Measurements from ENCODE around the gene PLXNA1. TPM values are rescaled to one million over a fixed set of nuclear protein-coding genes. Genes with fewer than 3 reads are reported as not detected.

The PLXNA1 gene
- 46.9 TPM for total RNA-seq

- peak; percentile 78 for DNase-seq
Observed at GRCh38 chr3:126982471-126983175, at the start of gene PLXNA1. Gene PLXNA1 (plus strand): TSS chr3:126983115. CDS start chr3:126988594, 5,479 bp downstream.

DNA sequence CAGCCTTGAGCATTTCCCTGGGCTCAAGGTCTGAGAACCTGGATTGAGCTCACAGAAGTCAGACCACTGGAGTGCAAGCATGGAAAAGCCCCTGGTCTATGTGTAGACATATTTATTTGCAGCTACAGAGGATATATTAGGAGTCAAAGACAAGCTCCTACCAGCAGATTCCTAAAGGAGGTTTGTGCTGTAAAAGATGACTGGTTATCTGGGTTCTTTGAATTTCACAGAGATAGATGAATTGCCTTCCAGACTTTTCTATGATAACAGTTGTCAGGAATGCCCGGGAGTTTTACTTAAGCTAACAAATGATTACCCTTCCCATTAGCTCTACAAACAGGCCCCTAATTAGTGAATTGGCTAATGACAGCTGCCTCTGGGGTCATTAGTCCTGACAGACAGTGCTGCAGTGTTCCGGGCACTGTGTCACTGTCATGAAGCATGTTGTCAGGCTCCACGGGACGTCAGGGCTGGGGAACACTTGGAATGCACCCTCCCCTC, 48.8 kb upstream of the PLXNA1 start:
- DNase-seq: no peak

DNA sequence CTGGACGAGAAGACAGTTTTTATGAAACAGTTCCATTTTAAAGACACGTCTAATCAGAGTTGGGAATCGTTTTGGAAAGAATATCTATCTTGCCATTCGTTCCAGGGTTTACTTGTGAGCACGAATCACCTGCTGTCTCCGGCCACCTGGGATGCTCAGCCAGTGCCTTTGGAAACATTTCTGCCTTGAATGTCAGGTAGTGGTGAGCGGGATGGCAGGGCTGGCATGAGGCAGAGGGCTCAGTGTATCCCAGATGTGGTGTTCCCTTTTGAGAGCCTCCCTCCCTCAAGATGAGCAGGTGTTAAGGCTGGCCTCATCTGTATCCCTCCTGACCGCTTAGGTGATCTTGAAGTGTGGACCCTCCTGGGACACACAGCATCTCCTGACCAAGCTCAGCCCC, 47.9 kb upstream of the PLXNA1 start:
- DNase-seq: no peak

DNA sequence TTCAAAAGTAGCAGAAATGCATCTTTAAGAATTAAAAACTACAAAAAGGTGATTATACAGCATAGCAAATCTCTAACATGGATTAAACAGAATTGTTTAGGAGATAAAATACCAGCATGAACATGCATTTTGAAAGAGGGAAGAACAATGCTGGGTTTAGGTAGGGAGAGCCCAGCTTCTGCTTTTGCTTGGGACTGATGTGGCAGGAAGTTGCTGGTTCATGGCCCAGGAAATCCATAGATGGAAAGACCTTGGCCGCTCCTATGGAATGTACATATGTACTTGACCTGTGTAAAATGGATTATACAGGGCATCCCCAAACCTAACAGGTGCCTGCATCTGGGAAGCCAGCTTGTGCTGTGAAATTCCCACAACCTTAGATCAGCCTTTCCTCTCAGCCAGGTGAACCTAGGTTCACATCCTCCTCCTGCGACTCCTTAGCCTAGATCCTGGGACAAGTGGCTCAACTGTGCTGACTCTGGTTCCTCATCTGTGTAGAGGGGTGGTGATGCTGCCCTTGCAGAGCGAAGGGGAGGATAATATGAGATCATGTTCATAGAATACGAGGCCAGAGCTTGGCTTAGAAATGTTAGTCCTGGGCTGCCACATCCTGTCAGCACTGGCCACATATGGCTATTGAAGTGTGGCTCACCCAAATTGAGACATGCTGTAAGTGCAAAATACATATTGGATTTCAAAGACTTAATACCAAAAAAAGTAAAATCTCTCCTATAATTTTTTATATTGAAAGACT, 47.0 kb upstream of the PLXNA1 start:
- DNase-seq: no peak

DNA sequence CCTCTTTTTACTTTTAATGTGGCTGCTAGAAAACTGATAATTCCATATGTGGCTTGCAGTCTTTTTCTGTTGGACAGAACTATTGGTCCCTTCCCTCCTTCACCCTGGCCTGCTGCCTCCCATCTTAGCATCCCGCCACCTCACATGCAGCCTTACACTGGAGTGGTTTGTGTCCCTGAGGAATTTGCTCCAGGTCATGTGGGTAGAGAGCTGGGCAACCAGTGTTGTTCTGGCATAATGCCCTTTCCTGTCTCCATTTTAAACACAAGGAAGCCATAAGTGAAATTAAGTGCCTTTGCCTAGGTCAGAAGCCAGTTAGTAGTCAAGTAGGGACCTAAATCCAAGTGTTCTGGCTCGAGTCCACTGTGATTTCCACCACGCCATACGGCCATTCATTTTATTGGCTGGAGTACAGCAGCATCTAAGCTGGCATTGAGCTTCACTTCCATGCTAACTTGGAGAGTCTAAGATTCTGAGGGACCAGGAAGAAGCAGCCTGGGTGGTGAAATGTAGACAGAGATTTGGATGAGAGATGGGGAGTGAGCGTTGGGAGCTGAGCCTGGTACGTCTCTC, 46.0 kb upstream of the PLXNA1 start:
- no peak for DNase-seq

DNA sequence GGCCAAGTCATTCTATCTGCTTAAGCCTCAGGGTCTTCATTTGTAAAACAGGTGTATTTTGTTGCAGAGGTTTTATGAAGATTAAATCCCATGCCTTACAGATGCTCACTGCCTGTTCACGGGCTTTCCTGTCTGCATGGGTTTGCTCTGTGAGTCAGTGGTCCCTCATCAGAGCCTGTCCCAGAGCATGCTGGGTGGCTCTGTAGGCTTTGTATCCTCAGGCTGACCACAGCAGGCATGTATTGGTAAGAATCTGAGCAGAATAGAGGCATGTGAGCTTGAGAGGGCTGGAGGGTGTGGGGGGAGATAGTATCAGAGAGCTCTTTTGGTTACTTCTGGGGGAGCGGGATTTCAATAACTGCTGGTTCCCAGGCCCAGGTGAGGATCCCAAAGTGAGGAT, 45.4 kb upstream of the PLXNA1 start:
- no peak for DNase-seq

- DNase-seq: no peak
Observed at GRCh38 chr3:126937973-126938372, 44.9 kb upstream of the PLXNA1 start.

- no peak for DNase-seq
Observed at GRCh38 chr3:126938520-126939337, 44.2 kb upstream of the PLXNA1 start.

GRCh38 chr3:126939338-126939718, 43.6 kb upstream of the PLXNA1 start:
- DNase-seq: no peak

DNA sequence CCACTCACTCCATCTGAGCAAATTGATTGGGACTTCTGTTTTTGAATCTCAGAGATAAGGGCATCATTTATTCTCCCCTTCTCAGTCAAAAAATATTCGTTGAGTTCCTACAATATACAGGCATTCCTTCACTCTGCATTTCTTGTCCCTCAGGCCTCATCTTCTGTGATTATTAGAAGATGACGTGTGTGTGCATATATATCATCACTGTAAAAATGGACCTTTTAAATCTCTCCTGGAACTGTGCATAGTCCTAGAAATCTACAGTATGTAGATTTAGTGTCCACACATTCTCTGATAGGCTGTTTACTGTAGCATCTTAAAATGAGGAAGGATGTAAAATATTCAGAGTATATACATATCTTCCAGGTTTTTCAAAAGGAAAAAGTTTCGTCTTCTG, 43.2 kb upstream of the PLXNA1 start:
- DNase-seq: no peak

GRCh38 chr3:126941721-126942270, 41.1 kb upstream of the PLXNA1 start:
- no peak for DNase-seq

- no peak for DNase-seq
Observed at GRCh38 chr3:126944089-126944965, 38.6 kb upstream of the PLXNA1 start.

- no peak for DNase-seq
Observed at GRCh38 chr3:126945171-126945721, 37.7 kb upstream of the PLXNA1 start.

DNA sequence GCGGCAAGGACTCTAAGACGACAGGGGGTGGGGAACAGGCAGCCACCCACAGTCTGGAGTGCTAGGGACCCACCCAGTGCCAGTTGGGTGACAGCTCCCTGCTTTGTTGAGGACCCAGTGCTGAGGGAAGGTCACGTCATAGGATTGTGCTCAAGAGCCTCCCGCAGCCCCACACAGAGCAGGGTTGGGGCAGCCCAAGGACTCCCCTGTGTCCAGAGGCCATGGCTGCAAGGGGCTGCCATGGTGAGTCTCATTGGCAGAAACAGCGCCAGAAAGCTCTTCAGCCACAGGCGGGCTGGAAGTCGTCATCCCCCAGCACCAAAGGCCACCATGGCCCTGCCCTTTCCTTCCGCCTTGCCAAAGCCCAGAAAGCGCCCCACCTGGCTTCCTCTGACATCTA, 37.0 kb upstream of the PLXNA1 start:
- DNase-seq: no peak

GRCh38 chr3:126946405-126946804, 36.5 kb upstream of the PLXNA1 start:
- no peak for DNase-seq

GRCh38 chr3:126947429-126947828, 35.5 kb upstream of the PLXNA1 start:
- DNase-seq: no peak

DNA sequence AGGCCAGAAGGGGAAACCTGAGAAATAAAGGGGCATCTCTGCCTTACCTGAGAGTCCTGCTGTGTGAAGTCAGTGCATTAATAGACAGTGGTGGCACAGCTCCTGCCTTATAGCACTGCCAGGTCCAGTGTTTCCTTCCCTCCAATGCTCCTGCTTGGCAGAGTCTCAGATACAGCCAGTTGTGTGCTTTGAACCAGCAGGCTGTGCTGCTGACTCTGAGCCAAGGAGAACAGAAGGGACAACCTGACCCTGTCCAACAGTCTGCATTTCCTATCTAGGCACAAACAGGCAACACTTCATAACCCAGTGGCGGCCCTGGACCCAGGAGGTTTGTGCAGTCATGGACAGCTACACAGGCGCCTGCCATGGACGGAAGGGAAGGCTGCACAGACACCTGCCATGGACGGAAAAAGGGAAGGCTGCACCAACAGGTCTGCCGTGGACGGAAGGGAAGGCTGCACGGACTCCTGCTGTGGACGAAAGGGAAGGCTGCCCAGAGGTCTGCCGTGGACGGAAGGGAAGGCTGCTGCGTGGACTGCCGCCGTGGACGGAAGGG, 33.9 kb upstream of the PLXNA1 start:
- no peak for DNase-seq

GRCh38 chr3:126951561-126951960, 31.4 kb upstream of the PLXNA1 start:
- DNase-seq: no peak

DNA sequence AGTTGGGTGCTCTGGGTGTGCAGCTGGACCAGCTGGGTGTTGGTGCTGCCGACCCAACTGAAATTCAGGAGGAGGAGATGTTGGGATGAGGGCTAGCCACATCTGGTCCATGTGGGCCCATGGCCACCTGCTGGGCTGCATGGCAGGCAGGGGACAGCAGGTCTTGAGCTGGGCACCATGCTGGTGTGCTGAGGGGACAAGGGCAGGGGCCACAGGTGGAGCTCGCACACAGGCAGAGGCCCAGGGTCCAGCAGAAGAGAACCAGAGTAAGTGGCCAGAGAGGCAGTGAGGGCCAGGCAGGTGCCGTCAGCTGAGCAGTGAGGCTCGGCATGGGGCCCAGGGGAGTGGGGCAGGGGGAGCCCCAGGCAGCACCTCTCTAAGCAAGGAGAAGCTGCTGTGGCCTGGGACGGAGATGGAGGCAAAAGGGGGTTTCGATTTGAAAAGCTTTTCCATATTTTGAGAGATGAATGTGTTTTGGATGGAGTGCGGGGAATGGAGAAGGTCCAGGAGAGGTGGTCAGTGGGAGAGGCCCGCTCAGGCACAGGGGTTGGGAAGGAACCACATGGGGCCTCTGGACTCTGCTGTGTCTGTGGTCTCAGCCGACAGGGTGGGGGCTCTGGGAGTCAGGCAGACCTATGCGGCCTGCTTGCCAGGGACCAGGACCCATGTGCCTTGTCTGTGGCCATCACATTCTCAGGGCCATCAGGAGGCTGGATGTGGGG, 30.5 kb upstream of the PLXNA1 start:
- no peak for DNase-seq
